GM12878 (cell line): Measurements from ENCODE around the gene TMCC3. TPM values are rescaled to one million over a fixed set of nuclear protein-coding genes. Genes with fewer than 3 reads are reported as not detected.

Experiments
- ATAC-seq: fragments of 200-7000 bp; cut with Tn5 transposase; 3 replicates; pipeline ENCODE4 v1.9.1; 2020; ENCODE audit warnings: mild to moderate bottlenecking, moderate library complexity
- Bru-seq: library from RNA; stranded (reverse); fragments of 400-500 nt; gene quantifications from one replicate; lab custom pipeline; 2021; lab: Mats Ljungman, UMichigan
- BruChase-seq, 2 experiments: library from RNA; stranded (reverse); fragments of 400-500 nt; gene quantifications; one replicate each; lab custom pipeline; 2021; lab: Mats Ljungman, UMichigan
- BruUV-seq: library from RNA; stranded (reverse); fragments of 400-500 nt; replicated peaks from 2 replicates; lab custom pipeline; 2021; lab: Mats Ljungman, UMichigan
- CTCF ChIA-PET: fragments of 300-600 bp; sonication (Branson Sonifier 250); formaldehyde crosslinking; extraction: SDS; loops from one replicate; lab custom pipeline; 2021; ENCODE audit warnings: inconsistent platforms; lab: Yijun Ruan, JAX
- POLR2A ChIA-PET: fragments of 350-600 bp; formaldehyde crosslinking; extraction: SDS; loops from one replicate; lab custom pipeline; 2021; ENCODE audit warnings: inconsistent platforms; lab: Charles Lee
- RAD21 ChIA-PET: fragments of 300-600 bp; sonication (Branson Sonifier 250); formaldehyde crosslinking; loops from one replicate; lab custom pipeline; 2023; ENCODE audit warnings: antibody characterized with exemption; ENCODE audit not compliant: unreplicated experiment; lab: Charles Lee
- SMC1A ChIA-PET: fragments of 300-600 bp; sonication (Branson Sonifier 250); formaldehyde crosslinking; loops from one replicate; lab custom pipeline; 2023; ENCODE audit not compliant: unreplicated experiment, uncharacterized antibody; lab: Charles Lee
- DNase-seq: peaks from one replicate; pipeline ENCODE4 v3.0.0-alpha.2; 2011; ENCODE audit warnings: low read depth, low spot score
- FAIRE-seq: peaks from 3 replicates; lab custom pipeline; 2011; peaks lifted over from hg19 to GRCh38; lab: Jason Lieb, UNC
- H2AFZ ChIP-seq: 2 replicates; pipeline ENCODE4 v1.6.0; 2011; ENCODE audit warnings: low read depth, low read length, control low read depth; ENCODE audit not compliant: control insufficient read depth
- H3K27ac ChIP-seq: 2 replicates; pipeline ENCODE4 v1.5.1; 2011; ENCODE audit warnings: control low read depth; ENCODE audit not compliant: control insufficient read depth, insufficient read depth
- H3K27me3 ChIP-seq, 2 experiments: replicated peaks in 1 of 2; 2 replicates each; pipeline versions ENCODE4 v1.6.0 to v1.6.1; 2011; ENCODE audit warnings: low read length in 1 of 2; ENCODE audit not compliant: control insufficient read depth in 2 of 2, insufficient read depth in 2 of 2
- H3K36me3 ChIP-seq, 2 experiments: 2 replicates each; pipeline ENCODE4 v1.5.1; 2011; ENCODE audit warnings: low read length in 1 of 2; ENCODE audit not compliant: control insufficient read depth in 2 of 2, insufficient read depth in 2 of 2
- H3K4me1 ChIP-seq: 2 replicates; pipeline ENCODE4 v1.6.1; 2011; ENCODE audit warnings: mild to moderate bottlenecking, low read length, moderate library complexity, mixed read lengths; ENCODE audit not compliant: control insufficient read depth, insufficient read depth
- H3K4me2 ChIP-seq: 2 replicates; pipeline ENCODE4 v1.6.0; 2011; ENCODE audit warnings: control low read depth; ENCODE audit not compliant: control insufficient read depth, insufficient read depth
- H3K4me3 ChIP-seq: fragments of 200-600 bp; sonication (generic); 2 replicates; pipeline ENCODE4 v1.5.1; 2016
- H3K79me2 ChIP-seq: 2 replicates; pipeline ENCODE4 v1.6.0; 2011; ENCODE audit warnings: low read length; ENCODE audit not compliant: control insufficient read depth, insufficient read depth
- H3K9ac ChIP-seq: 2 replicates; pipeline ENCODE4 v1.8.0; 2011; ENCODE audit warnings: low read length, control low read depth, mixed read lengths; ENCODE audit not compliant: control insufficient read depth, insufficient read depth
- H3K9me3 ChIP-seq: replicated peaks from 3 replicates; pipeline ENCODE4 v1.5.1; 2011; ENCODE audit warnings: mild to moderate bottlenecking, low read length; ENCODE audit not compliant: control insufficient read depth, insufficient read depth
- H4K20me1 ChIP-seq: 2 replicates; pipeline ENCODE4 v1.6.0; 2011; ENCODE audit not compliant: control insufficient read depth, insufficient read depth
- ATF7 ChIP-seq: fragments of 450-650 bp; IDR thresholded peaks from 2 replicates; pipeline ENCODE4 v1.6.1; 2016; ENCODE audit warnings: low read depth, mild to moderate bottlenecking
- BACH1 ChIP-seq: fragments of 450-650 bp; IDR thresholded peaks from 2 replicates; pipeline ENCODE4 v1.6.1; 2017; ENCODE audit warnings: mild to moderate bottlenecking, borderline replicate concordance
- BHLHE40 ChIP-seq, 2 experiments: fragments of 450-650 bp in 1 of 2; IDR thresholded peaks; 2 replicates each; pipeline ENCODE4 v1.6.1; 2011 to 2017; ENCODE audit warnings: low read depth in 2 of 2, borderline replicate concordance in 1 of 2, improper control_type of control experiment in 1 of 2, low read length in 1 of 2, mild to moderate bottlenecking in 1 of 2
- DPF2 ChIP-seq: fragments of 450-650 bp; IDR thresholded peaks from 2 replicates; pipeline ENCODE4 v1.6.1; 2017; ENCODE audit warnings: mild to moderate bottlenecking
- EGR1 ChIP-seq, 2 experiments: IDR thresholded peaks; 1 replicate in 1 of 2; 2 replicates in 1 of 2; pipeline ENCODE4 v1.6.1; 2011 to 2012; ENCODE audit warnings: low read depth in 2 of 2, low read length in 2 of 2, borderline replicate concordance in 1 of 2, mild to moderate bottlenecking in 1 of 2, moderate library complexity in 1 of 2
- GATAD2B ChIP-seq: fragments of 450-650 bp; conservative IDR thresholded peaks from 2 replicates; pipeline ENCODE4 v1.6.1; 2017; ENCODE audit warnings: low read depth, mild to moderate bottlenecking, moderate library complexity
- IKZF1 ChIP-seq: fragments of 450-650 bp; conservative IDR thresholded peaks from 2 replicates; pipeline ENCODE4 v1.6.1; 2017; ENCODE audit warnings: antibody characterized with exemption, mild to moderate bottlenecking
- MTA3 ChIP-seq: IDR thresholded peaks from 2 replicates; pipeline ENCODE4 v1.6.1; 2012; ENCODE audit warnings: low read length, inconsistent platforms, borderline replicate concordance
- RUNX3 ChIP-seq: IDR thresholded peaks from 2 replicates; pipeline ENCODE4 v1.6.1; 2012; ENCODE audit warnings: low read length, inconsistent platforms
- SMAD5 ChIP-seq: IDR thresholded peaks from 2 replicates; pipeline ENCODE4 v1.6.1; 2016; ENCODE audit warnings: antibody characterized with exemption, low read depth
- YBX1 ChIP-seq: fragments of 450-650 bp; IDR thresholded peaks from 2 replicates; pipeline ENCODE4 v1.6.1; 2016; ENCODE audit warnings: antibody characterized with exemption
- YY1 ChIP-seq: IDR thresholded peaks from 2 replicates; pipeline ENCODE4 v1.6.1; 2011; ENCODE audit warnings: low read depth, mild to moderate bottlenecking, low read length
- ZNF207 ChIP-seq: fragments of 450-650 bp; IDR thresholded peaks from 2 replicates; pipeline ENCODE4 v1.6.1; 2014; ENCODE audit warnings: antibody characterized with exemption, mild to moderate bottlenecking, borderline replicate concordance
- WGBS: methylation state at CpG from one replicate; pipeline ENCODE4 v1.1.6; 2016; ENCODE audit warnings: low lambda C conversion rate; ENCODE audit not compliant: insufficient replicate concordance, insufficient coverage; ENCODE audit errors: missing lambda C conversion rate; 5-methylcytosine and 5-hydroxymethylcytosine counted together
- in situ Hi-C: fragments of 300-500 bp; cut with MboI; formaldehyde crosslinking; loops from 9 replicates; pipeline ENCODE4 v1.14.3; 2018; ENCODE audit warnings: mixed read lengths
- intact Hi-C: fragments of 100-400 bp; cut with micrococcal nuclease; formaldehyde crosslinking; loops from one replicate; pipeline ENCODE4 v1.14.2; 2022; ENCODE audit not compliant: unreplicated experiment
- long read RNA-seq, 2 experiments: library from polyadenylated mRNA; unstranded; transcript quantifications; one replicate each; pipeline ENCODE4 v2.0.0, GENCODE V29; 2019 to 2020
- polyA minus RNA-seq, 3 experiments: library from RNA; depleted of rRNA, polyadenylated mRNA; stranded (reverse); fragments of >200 nt; gene quantifications; 2 replicates each; pipeline ENCODE4 v1.2.3, GENCODE V29; 2011
- polyA plus RNA-seq, 11 experiments: library from polyadenylated mRNA; depleted of rRNA in 4 of 11; unstranded in 6 of 11; stranded (reverse) in 5 of 11; fragments of >200 nt; fragmentation: Nextera tagmentation in 4 of 11; fragmentation: Illumina TruSeq in 1 of 11; extraction: Ambion mirVana in 4 of 11; extraction: Trizol in 1 of 11; gene quantifications; 1 replicate in 1 of 11; 2 replicates in 10 of 11; pipeline versions ENCODE4 v1.2.1 to v1.2.3, GENCODE V29; 2011 to 2016; ENCODE audit warnings: inconsistent platforms in 2 of 11, missing spikeins in 2 of 11, low read depth in 1 of 11
- total RNA-seq, 4 experiments: library from RNA; depleted of rRNA in 3 of 4; stranded (reverse); fragments of >200 nt in 3 of 4; fragmentation: Illumina TruSeq in 1 of 4; extraction: Trizol in 1 of 4; gene quantifications; 2 replicates each; pipeline versions ENCODE4 v1.2.1 to v1.2.3, GENCODE V29; 2013 to 2021
- TF ChIP-seq, protein P1 (sequence below): fragments of 450-650 bp; IDR thresholded peaks from 2 replicates; pipeline ENCODE4 v1.6.1; 2016; ENCODE audit warnings: mild to moderate bottlenecking

The TMCC3 gene, protein sequence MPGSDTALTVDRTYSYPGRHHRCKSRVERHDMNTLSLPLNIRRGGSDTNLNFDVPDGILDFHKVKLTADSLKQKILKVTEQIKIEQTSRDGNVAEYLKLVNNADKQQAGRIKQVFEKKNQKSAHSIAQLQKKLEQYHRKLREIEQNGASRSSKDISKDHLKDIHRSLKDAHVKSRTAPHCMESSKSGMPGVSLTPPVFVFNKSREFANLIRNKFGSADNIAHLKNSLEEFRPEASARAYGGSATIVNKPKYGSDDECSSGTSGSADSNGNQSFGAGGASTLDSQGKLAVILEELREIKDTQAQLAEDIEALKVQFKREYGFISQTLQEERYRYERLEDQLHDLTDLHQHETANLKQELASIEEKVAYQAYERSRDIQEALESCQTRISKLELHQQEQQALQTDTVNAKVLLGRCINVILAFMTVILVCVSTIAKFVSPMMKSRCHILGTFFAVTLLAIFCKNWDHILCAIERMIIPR
- total RNA-seq (2013; cell fraction: nucleolus; rRNA removed): 35.4 and 38.9 TPM in 2 replicates
- total RNA-seq (2014; rRNA removed): 12.4 and 14.2 TPM in 2 replicates
- total RNA-seq (2014; rRNA removed; fragmentation: Illumina TruSeq; extraction: Trizol): 12.4 and 12.5 TPM in 2 replicates
- 20.5 and 22.5 TPM in 2 replicates for total RNA-seq (2021)
- 7.7 TPM for polyA plus RNA-seq (2011; ENCODE audit: low read depth)
- polyA plus RNA-seq (2011; rRNA removed): 29.8 and 32.5 TPM in 2 replicates
- polyA plus RNA-seq (2011; cell fraction: cytosol; rRNA removed): 21.1 and 22.9 TPM in 2 replicates
- 17.9 and 19.0 TPM in 2 replicates for polyA plus RNA-seq (2011; cell fraction: nucleus; rRNA removed)
- 9.7 and 12.6 TPM in 2 replicates for polyA plus RNA-seq (2012)
- polyA plus RNA-seq (2014; fragmentation: Illumina TruSeq; extraction: Trizol): 17.0 and 17.1 TPM in 2 replicates
- 1 to 10 TPM; 5.8 to 6.5 TPM for polyA plus RNA-seq (2014; fragmentation: Nextera tagmentation; extraction: Ambion mirVana)
- polyA plus RNA-seq (2014; rRNA removed): 11.1 and 12.7 TPM in 2 replicates
- polyA plus RNA-seq (2016; fragmentation: Nextera tagmentation; extraction: Ambion mirVana): 10 to 100 TPM in 1 of 2 experiments, 1 to 10 TPM in 1; 9.0 to 13.2 TPM
- polyA minus RNA-seq (2011; rRNA and poly(A)+ RNA removed): 50.0 and 53.8 TPM in 2 replicates
- 12.6 and 13.5 TPM in 2 replicates for polyA minus RNA-seq (2011; cell fraction: cytosol; rRNA and poly(A)+ RNA removed)
- polyA minus RNA-seq (2011; cell fraction: nucleus; rRNA and poly(A)+ RNA removed): 11.5 and 17.8 TPM in 2 replicates
- Bru-seq, nascent RNA: percentile 85 among the genes with signal in this experiment
- percentile 88 among the genes with signal in this experiment for BruChase-seq, experiment 1, labeled RNA remaining after a 6-hour chase
- BruChase-seq, experiment 2, labeled RNA remaining after a 2-hour chase: percentile 87 among the genes with signal in this experiment
- long read RNA-seq, experiment 1, partial matches to known transcripts: 8 of 11 reads
- long read RNA-seq, experiment 1, other reads (novel, unspliced or antisense): 3 of 11 reads
- long read RNA-seq, experiment 2, full-length matches to known transcripts: 1 of 73 reads
- long read RNA-seq, experiment 2, partial matches to known transcripts: 46 of 73 reads
- long read RNA-seq, experiment 2, other reads (novel, unspliced or antisense): 26 of 73 reads

DNA sequence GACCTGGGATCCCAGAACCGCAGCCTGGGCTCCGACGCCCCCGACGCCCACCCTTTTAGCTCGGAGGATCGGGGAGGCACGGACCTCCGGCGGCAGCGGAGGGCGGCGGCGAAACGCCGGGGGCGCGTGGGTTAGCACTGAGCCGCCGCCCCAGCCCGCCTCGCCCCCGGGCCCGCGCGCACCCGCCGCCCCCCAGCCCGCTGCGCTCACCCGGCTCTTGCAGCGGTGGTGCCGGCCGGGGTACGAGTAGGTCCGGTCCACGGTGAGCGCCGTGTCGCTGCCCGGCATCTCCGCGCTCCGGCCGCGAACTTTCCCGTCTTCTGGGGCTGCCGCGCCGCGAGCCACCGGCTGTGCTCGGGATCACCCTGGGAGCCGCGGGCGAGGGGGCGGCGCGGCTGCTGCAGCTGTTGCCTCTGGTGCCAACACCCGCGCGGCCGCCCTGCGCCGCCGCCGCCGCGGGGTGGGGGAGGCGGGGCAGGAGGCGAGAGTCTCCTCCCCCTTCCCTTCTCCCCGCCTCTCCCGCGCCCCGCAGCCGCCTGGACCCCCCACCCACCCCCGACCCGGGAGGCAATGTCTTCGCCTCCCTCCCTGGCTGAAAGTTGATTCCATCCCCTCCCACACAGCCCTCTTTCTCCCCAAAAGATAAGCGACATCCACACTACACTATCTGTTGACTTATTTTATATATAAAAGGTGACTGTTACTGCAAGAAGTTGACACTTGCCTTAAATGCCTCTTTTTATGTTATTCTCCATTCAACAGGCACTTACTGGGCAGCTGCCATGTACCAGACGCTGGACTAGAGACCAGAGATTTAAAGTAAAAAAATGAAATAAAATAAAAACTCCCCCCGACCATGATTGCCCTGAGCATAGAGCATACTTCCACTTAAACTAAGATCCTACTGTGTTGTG is at the start of gene TMCC3:
TSS of gene TMCC3 (minus strand) at position 415 of the 914 bp plus-strand sequence. CDS start at position 288, 127 bp downstream.
- RAD21 ChIA-PET: interaction anchor here (0.6 kb wide), 1 partner anchor 347 kb away, joined by 3 read pairs; no protein-coding TSS in a partner anchor
- ATAC-seq: peak; percentile 89
- Histone ChIP-seq H3K4me2 (peak within 1 kb of the TSS; percentile 78), H3K9me3 (no peaks in the 10 kb centered on the region), H3K36me3 (peaks cover 0 to 3% of the 10 kb centered on the region in 2 experiments; a peak in 1 of 4 replicates), H3K9ac (peak within 1 kb of the TSS; percentile 40; the same call in 1 of the 2 replicates), H4K20me1 (0 out of 2 replicates have a peak, but pooled peaks cover 6% of the 10 kb centered on the region), H2AFZ (peak within 1 kb of the TSS; percentile 26), H3K27me3 (no peaks in the 10 kb centered on the region), H3K27ac (no peak within 1 kb of the TSS), H3K79me2 (peaks cover 1% of the 10 kb centered on the region; the same call in 1 of the 2 replicates), H3K4me1 (peaks cover 3% of the 10 kb centered on the region; the same call in 1 of the 2 replicates), H3K4me3 (peak within 1 kb of the TSS; percentile 68)
- POLR2A ChIA-PET: interaction anchor here (0.6 to 0.7 kb wide), 2 partner anchors 87 to 783 kb away, joined by 4 read pairs; no protein-coding TSS in a partner anchor
- no peak for FAIRE-seq
- 4% methylated on average over 17 of the region's 82 CpGs for WGBS
- intact Hi-C loops (no loop called here), in situ Hi-C loops (no loop called here)
- BruUV-seq: no TSS peak
- no peak for DNase-seq
- SMC1A ChIA-PET: interaction anchor here (1.4 kb wide), 1 partner anchor 27 kb away, joined by 3 read pairs; no protein-coding TSS in a partner anchor
- CTCF ChIA-PET: interaction anchor here (1.0 to 1.6 kb wide), 2 partner anchors 18 to 28 kb away, joined by 3 read pairs; no protein-coding TSS in a partner anchor
- TF ChIP-seq BACH1 (peak; percentile 43; the same call in 1 of the 2 replicates), BHLHE40 (IDR thresholded peaks at IDR 0.05; ENCODE audit: borderline replicate concordance in 1 of 2, low read depth in 2 of 2, low read length in 1 of 2) (peak in 1 of 2 experiments; percentile 43; a peak in 1 of 4 replicates), YY1 (0 out of 2 replicates have a peak, but pooled peaks have one; percentile 9), GATAD2B (0 out of 2 replicates have a peak, but pooled peaks have one; percentile 52), DPF2 (0 out of 2 replicates have a peak, but pooled peaks have one; percentile 30), RUNX3 (no peak), SMAD5 (no peak), EGR1 (IDR thresholded peaks at IDR 0.05; ENCODE audit: borderline replicate concordance in 1 of 2, low read depth in 2 of 2, low read length in 2 of 2) (peak in 1 of 2 experiments; percentile 40; a peak in 1 of 3 replicates), ZNF207 (no peak), ATF7 (no peak), IKZF1 (peak; percentile 41; the same call in 1 of the 2 replicates), YBX1 (no peak), MTA3 (no peak)
- TF ChIP-seq, protein P1, sequence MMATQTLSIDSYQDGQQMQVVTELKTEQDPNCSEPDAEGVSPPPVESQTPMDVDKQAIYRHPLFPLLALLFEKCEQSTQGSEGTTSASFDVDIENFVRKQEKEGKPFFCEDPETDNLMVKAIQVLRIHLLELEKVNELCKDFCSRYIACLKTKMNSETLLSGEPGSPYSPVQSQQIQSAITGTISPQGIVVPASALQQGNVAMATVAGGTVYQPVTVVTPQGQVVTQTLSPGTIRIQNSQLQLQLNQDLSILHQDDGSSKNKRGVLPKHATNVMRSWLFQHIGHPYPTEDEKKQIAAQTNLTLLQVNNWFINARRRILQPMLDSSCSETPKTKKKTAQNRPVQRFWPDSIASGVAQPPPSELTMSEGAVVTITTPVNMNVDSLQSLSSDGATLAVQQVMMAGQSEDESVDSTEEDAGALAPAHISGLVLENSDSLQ: no peak
